ENCODE results near the gene CBLIF. TPM values are rescaled to one million over a fixed set of nuclear protein-coding genes. Genes with fewer than 3 reads are reported as not detected.

The CBLIF gene
- not detected in 2 replicates for total RNA-seq

GRCh38 chr11:59845399-59845798 lies at the start of gene CBLIF:
Gene CBLIF (minus strand): TSS chr11:59845499. CDS start chr11:59845453, 46 bp downstream.

GRCh38 chr11:59878575-59878974 lies 33.3 kb upstream of the CBLIF start, which contains the start of gene OOSP3:
Gene OOSP3 (plus strand): TSS chr11:59878782. CDS start chr11:59878809, 27 bp downstream.

GRCh38 chr11:59866397-59866796 lies 21.1 kb upstream of the CBLIF start, which contains the start of gene TCN1:
Gene TCN1 (minus strand): TSS chr11:59866487. CDS start chr11:59866470, 17 bp downstream.

GRCh38 chr11:59810189-59810910 lies 34.9 kb downstream of the CBLIF start, which contains the start of gene MRPL16:
Gene MRPL16 (minus strand): TSS chr11:59810778. CDS start chr11:59810658, 120 bp downstream.

Other genes with a start within 250 kb of the CBLIF start
- gene OSBP, start 229.7 kb downstream of the CBLIF start, total RNA-seq: 24.7 and 38.6 TPM in 2 replicates
- gene PATL1, start 176.5 kb downstream of the CBLIF start, total RNA-seq: 4.2 and 4.6 TPM in 2 replicates
- not detected in 2 replicates for gene OR10V1, start 131.7 kb downstream of the CBLIF start, total RNA-seq
- 12.8 and 19.5 TPM in 2 replicates for gene STX3, start 90.1 kb downstream of the CBLIF start, total RNA-seq
- gene MRPL16, start 34.7 kb downstream of the CBLIF start, total RNA-seq: 40.8 and 47.0 TPM in 2 replicates
- gene TCN1, start 21.0 kb upstream of the CBLIF start, total RNA-seq: not detected in 2 replicates
- not detected in 2 replicates for gene OOSP3, start 33.3 kb upstream of the CBLIF start, total RNA-seq
- not detected in 2 replicates for gene OOSP1, start 92.9 kb upstream of the CBLIF start, total RNA-seq
- not detected in 2 replicates for gene OOSP4A, start 118.5 kb upstream of the CBLIF start, total RNA-seq
- gene OOSP4B, start 171.7 kb upstream of the CBLIF start, total RNA-seq: not detected in 2 replicates
- not detected in 2 replicates for gene OOSP2, start 194.9 kb upstream of the CBLIF start, total RNA-seq
- not detected in 2 replicates for gene MS4A3, start 211.2 kb upstream of the CBLIF start, total RNA-seq
- not detected in 2 replicates for gene MS4A2, start 243.2 kb upstream of the CBLIF start, total RNA-seq